Measurements from ENCODE around the gene MTA2.
"Not testable (repeated sequence)": the region's sequence is repeated elsewhere in the genome, so short reads cannot be mapped to it uniquely, and the experiment has no call there.

The MTA2 gene

DNA sequence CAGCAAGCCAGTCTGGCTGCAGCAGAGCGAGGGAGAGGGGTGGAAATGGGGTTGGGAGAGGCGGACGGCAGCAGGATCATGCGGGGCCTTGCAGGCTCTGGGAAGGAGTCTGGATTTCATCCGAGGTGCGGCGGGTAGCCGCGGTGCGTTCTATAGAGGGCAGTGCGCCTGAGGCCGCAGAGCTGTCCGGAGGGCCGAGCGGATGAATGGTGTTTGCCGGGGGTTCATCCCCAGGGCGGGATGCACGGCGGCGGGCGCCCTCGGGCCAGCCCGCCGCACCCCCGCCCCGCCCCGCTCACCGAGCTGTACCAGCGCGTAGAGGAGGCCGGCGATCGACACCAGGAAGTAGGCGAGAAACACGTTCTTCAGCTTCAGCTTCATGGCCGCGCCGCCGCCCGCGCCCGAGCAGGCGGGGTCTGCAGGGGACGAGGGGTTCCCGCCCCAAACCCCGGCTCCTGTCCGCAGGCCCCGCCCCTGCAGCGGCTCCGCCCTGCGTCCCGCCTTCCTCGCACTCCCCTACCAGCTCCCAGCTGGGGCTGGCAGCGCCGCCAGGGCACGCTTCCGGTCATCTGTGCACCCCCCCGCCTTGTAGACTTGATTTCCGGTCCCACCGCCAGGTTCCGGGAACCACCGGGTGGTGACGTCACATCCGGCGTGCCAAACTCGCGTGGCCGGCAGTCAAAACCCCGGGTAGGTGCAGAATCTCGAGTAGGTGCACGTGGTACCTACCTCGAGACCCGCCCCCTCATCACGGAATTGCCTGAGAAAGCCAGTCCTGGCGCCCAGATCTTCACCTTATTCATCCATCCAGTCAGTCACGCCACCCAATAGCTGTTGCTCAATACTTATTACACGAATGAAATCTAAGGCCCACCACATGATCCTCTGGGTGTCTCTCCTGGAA, 20.2 kb upstream of the MTA2 start, which contains the start of gene B3GAT3:
B3GAT3 (minus strand) TSS at position 420 of the 904 bp plus-strand sequence; CDS start at position 381, 39 bp downstream.
- DNase-seq (ENCODE audit: low read depth): peak; percentile 99
- no peak for TF ChIP-seq CTCF (IDR thresholded peaks at IDR 0.05; ENCODE audit: insufficient read depth, low read depth, low read length, missing control alignments)
- H3K4me3 ChIP-seq (ENCODE audit: low read length): peak within 1 kb of the TSS; percentile 88

DNA sequence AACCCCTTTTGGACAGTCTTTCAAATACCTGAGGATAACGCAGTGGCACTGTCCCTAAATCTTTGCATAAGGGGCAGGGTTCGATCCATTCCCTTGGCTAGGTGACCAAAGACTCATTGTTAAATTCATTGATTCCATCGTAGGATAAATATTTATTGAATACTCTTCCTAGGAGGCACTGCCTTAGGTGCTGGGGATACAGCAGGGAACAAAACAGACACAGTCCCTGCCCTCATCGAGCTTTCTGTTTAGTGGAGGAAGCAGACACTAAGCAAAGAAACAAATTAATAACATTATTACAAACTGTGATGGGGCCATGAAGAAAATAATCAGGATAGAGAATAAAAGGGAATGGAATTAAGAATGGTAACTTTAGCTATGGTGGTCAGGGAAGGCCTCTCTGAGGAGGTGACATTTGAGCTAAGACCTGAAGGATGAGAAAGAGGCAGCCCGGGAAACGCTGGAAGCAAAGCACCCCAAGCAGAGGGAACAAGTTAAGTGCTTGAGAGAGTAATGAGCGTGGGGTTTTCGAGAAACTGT, 19.4 kb upstream of the MTA2 start:
- no peak for TF ChIP-seq CTCF (IDR thresholded peaks at IDR 0.05; ENCODE audit: insufficient read depth, low read depth, low read length, missing control alignments)
- no peak for DNase-seq (ENCODE audit: low read depth)
- peak overlapping the region; percentile 88 for H3K4me3 ChIP-seq (ENCODE audit: low read length)

- DNase-seq (ENCODE audit: low read depth); H3K4me3 ChIP-seq (ENCODE audit: low read length): not testable (repeated sequence)
Measured at GRCh38 chr11:62616957-62617356, 15.3 kb upstream of the MTA2 start.

DNA sequence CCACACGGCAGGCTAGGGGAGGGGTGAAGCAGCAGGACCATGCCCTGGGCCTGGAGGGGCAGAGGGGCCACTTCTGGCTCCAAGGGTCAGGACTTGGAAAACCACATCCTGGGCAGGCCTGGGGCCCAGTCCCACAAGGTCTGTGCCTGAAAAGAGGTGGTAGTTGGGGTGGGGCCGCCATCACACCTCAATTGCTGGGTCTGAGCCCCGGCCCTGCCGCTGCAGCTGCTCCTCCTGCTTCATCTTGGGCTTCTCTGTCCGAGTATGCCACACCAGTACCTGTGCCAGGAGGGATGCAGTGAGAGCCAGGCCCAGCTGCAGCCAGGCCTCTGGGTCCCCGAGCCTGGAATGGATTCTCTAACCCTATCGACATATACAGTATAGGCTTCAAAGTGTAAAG, 13.9 kb upstream of the MTA2 start:
- no peak overlapping the region for H3K4me3 ChIP-seq (ENCODE audit: low read length)
- DNase-seq (ENCODE audit: low read depth): no peak
- TF ChIP-seq CTCF (IDR thresholded peaks at IDR 0.05; ENCODE audit: insufficient read depth, low read depth, low read length, missing control alignments): no peak

- no peak for TF ChIP-seq CTCF (IDR thresholded peaks at IDR 0.05; ENCODE audit: insufficient read depth, low read depth, low read length, missing control alignments)
- DNase-seq (ENCODE audit: low read depth): peak; percentile 75
Measured at GRCh38 chr11:62614275-62614674, 12.6 kb upstream of the MTA2 start.

GRCh38 chr11:62613291-62613778, 11.7 kb upstream of the MTA2 start:
- no peak for DNase-seq (ENCODE audit: low read depth)
- no peak overlapping the region for H3K4me3 ChIP-seq (ENCODE audit: low read length)
- TF ChIP-seq CTCF (IDR thresholded peaks at IDR 0.05; ENCODE audit: insufficient read depth, low read depth, low read length, missing control alignments): no peak

More at GRCh38 chr11:62614275-62614674, 12.6 kb upstream of the MTA2 start:
- no peak overlapping the region for H3K4me3 ChIP-seq (ENCODE audit: low read length)
